GM19463 (cell line): ENCODE data around the gene SPIRE1.
"Not testable (repeated sequence)": the region's sequence is repeated elsewhere in the genome, so short reads cannot be mapped to it uniquely, and the experiment has no call there.

Source experiments
- ATAC-seq: cut with Tn5 transposase; IDR thresholded peaks from one replicate; pipeline ENCODE4 v1.9.1; 2021; ENCODE audit warnings: mild to moderate bottlenecking, moderate library complexity; ENCODE audit not compliant: unreplicated experiment

SPIRE1 gene

DNA sequence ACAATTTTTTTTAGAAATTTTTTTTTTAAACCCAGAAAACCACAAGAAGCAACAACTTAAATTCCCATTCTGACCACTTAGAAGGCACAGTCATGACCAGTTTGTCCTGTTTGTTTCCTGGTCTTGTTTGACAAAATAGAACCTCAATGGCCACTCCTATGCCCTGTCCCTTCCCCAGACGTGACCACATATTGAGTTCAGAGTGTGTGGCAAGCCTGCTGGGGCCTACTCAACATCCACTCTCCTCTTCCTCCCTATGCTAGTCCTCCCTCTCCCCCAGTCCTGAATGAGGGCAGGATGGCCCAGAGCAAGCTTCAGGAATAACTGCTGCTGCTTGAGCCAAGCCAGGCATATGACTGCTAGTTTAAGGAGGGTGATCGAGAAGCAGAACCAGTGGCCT lies 160.6 kb downstream of the SPIRE1 start:
- no peak for ATAC-seq

DNA sequence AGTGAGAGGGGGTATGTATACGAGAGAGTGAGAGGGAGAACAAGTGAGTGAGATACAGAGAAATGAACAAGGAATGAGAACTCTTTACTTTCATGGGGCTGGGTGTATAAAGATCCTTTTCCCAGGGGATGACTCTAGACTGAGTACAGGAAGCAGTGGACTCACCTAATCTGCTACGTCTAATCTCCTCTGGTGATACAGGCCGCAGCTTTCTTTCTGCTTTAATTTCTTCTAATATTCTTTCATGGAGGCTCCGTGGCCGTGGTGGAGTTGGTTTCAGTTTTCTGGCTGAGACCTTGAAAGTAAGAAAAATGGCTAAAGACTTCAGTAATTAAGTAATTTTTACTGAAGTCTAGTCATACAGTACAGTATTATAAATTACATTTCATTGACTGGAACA lies 165.0 kb downstream of the SPIRE1 start:
- ATAC-seq, result no peak

DNA sequence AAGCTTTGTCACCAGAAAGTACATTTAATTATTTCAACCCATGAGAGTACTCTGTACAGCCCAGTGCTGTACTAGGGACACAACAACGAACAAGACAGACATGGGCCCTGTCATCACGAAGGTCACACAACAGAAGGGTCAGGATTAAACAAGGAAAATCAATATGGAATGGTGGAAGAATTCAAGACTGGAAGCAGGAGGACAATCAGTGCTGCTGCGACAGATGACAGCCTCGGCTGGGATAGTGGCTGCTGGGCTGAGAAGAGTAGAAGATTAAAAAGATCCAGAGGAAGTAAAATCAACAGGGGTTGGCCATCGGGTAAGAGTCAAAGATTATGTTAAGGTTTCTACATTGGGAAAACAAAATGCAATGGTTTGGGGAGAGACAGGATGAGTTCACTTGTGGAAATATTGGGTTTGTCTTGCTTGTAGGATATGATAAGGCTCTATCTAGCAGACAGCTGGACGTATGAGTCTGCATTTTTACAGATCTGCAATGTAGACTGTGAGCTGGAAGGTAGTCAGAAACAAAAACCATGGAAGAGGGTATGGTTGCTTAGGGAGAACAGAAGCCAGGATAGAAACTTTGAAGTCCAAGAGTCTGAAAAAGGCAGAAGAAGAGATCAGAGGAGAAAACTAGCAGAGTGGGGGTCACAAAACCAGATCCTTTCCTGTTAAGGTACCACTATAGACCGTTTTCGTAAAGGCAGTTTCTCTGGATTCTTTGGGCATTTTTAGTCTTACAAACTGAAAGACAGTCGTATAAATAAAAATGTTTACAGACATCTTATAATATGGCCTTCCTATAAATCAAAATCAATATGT lies 166.1 kb downstream of the SPIRE1 start:
- ATAC-seq, result no peak

DNA sequence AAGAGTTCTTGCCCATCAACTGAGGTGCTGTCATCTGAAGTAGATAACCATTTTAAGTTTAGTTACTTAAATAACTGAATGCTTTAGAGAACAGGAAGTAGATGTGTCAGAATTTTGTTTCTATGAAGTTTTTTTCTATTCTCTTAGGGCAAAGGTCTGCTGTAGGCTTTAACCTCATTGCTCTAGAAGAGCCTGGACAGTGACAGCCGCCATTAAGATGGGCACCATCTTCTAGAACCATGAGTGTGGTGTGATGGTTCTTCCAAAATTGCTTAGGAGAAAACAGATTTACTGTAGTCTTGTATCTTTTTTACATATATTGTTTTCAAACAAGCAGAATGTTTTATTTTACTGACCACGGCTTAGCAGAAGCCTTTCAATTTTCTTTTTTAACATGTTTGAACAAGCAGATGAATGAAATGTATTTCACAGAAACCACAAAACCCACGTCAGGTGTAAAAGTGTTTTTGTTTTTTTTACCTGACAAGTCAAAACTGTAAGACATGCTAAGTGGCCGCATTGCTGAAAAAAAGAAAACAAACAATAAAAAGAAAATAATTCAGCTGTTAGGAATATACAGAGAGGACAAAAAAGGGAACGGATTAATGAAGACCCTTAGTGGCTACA lies 172.3 kb downstream of the SPIRE1 start:
- ATAC-seq, result no peak

DNA sequence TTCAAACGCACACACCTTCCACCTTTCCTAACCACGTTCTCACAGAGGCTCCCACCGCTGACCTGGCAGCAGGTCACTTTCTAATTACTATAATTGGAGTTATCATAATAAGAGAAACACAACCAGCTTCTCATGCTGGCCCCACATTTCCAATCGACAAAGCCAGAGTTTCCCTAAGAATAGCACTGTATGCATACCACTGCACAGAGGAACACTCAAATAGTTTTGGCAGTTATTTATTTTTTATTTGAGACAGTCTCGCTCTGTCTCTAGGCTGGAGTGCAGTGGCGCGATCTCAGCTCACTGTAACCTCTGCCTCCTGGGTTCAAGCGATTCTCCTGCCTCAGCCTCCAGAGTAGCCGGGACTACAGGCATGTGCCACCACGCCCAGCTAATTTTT lies 176.0 kb downstream of the SPIRE1 start:
- not testable (repeated sequence) for ATAC-seq

DNA sequence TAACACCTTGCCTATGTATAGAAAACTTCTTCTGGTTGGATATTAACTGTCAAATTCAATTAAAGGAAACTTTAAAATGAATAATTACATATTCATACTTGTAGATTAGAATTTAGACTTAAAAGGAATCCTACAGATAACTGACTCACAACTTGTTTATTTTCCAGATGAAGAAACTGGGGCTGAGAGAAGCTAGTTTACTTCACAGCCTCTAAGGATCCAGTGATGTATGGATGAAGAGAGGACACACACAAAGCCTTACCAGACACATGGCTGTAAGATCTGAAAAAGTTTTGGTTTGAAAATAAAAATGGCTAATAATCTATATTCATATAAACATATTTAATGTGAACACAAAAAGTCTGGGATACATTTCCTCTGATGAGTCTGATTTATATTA lies 177.9 kb downstream of the SPIRE1 start:
- no peak for ATAC-seq

DNA sequence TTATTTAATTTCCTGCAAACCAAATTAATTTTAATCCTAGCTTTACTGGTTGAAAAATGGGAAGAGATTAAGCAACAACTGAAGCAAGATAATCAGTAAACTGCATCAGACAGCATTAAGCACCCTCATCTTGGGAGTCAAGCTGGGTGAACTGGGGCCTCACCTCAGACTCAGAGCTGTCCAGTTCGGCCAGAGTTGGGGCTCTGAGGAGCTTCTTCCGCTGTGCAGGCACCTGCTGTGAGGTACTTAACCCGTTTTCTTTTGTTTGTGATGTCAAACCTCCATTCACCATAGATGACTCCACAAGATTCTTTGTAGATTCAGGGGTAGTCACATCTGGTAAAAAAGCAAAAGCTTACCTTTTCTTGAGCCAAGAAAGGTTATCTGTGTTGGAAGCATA lies 178.4 kb downstream of the SPIRE1 start:
- ATAC-seq, result no peak

DNA sequence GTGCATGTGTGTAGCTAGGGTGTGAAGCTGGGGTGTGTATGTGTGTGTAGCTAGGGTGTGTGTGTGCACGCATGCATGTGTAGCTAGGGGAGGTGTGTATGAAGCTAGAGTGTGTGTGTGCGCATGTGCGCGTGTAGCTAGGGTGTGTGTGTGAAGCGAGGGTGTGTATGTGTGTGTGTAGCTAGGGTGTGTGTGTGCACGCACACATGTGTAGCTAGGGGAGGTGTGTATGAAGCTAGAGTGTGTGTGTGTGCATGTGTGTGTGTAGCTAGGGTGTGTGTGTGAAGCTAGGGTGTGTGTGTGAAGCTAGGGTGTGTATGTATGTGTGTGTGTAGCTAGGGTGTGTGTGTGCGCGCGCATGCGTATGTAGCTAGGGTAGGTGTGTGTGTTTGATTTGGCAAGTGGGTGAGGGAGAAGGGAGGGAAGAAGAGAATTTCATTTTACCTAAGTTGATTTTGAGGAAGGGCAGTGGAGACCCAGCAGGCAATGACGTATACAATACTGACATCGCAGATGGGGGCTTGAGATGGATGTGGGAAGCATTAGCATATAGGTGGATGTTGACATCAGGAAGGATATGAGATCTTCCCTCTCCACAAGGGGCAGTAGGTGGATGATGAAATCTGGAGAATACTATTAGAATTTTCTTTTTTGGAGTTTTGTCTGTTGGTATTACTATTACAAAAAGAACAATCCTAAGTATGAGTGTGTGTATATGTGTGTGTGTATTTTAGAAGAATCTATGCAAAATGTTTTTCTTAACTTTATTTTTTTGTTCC lies 179.4 kb downstream of the SPIRE1 start:
- no peak for ATAC-seq

DNA sequence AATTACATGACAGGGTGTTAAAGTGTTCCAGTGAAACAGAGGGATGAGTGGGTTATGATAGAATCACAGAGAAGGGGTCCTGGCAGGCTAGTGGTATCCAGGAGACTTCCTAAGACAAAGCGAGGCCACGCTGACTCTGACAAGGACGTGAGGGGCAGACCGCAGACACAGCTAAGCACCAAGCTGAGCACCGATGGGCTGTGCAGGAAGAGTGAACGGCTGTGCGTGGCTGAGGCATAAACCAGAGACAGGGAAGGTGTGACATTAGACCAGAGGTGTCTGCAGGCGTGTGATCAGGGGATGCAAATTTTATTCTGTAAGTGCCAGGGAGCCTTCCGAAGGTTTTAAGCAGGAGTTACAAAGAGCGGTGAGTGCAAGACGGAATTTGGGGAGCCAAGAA lies 180.3 kb downstream of the SPIRE1 start:
- ATAC-seq, result no peak

DNA sequence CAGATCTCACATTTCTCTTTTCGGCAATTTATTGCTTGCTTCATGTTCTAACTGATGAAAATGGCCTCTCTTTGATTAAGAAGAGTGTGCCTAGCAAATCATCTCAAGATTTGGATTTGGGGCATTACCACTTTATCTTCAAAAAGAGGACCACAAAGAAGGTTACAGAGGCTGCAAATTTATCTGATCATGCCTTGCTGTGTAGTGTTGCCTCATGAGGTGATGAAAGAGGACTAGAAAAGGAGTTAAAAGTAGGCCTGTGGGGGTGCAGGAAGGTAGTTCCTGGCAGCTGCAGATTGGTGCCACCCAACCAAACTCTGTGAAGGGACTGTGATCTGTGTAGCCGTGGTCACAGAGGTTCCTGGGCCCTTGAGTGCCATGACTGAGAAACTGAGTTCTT lies 181.0 kb downstream of the SPIRE1 start:
- no peak for ATAC-seq

DNA sequence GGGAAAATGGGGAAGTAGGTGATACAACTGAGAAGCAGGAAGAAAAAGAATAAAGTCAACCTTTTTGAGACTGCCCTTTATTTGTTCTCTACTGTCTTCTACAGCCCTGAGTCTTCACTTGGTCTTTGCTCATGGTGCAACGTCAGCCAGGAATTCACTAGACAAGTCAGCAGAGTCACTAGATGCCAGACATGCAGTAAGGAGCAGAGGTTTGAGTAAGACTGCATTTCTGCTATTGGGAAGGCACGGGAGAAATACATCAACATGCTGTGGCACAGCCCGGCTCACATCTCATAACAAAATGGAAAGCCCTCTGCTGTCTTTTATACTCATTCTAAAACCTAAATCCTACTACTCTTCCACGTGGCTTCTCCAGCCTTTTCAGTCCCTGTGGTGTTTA lies 183.0 kb downstream of the SPIRE1 start:
- ATAC-seq, result no peak

DNA sequence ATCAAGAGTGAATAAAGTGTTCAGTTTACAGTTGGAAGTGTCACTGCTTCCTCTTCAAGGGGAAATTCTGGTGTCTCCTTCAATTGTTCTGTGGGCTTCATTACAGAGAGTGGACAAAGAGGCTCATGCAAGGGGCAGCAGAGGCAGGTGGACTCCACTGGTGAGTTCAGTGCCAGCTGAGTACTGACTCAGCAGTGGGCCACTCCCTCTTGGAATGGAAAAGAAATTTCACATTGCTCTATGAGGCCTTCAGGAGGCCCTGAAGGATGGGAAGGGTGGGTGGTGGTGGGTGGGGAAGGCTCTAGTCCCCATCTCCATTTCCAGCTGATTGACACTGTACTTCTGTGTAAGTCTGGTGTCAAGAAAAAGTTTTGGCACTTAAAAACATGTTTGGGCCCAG lies 183.8 kb downstream of the SPIRE1 start:
- no peak for ATAC-seq

DNA sequence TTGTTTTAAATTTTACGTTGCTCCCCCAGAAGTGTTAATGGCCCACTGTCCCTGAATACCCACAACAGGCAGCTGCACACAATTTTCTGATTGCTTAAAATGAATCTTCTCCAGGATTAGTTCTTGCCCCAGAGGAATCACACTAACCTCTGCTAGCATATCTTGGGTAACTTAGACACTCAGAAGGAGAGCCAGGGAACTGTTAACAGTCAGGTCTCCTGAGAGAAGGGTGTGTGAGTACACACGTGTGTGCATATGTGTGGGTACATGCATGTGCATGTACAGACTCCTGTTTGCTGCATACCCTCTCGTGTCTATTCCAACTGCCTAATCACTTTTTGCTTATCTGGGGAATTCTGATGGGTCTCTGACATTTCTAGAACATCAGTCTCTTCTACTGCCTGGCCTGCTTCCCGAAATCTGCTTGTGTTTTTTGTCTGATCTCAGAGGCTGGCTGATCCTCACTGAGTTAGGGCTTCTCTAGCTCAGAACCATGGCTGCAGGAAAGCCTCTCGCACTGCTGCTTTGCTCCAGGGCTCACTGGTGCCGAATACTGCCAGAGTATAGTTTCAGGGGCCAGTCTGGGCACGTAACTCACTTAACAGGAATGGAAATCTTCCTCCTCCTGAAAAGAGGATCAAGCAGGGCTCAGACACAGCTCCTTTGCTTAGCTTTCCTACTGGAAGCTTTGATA lies 187.4 kb downstream of the SPIRE1 start:
- no peak for ATAC-seq

DNA sequence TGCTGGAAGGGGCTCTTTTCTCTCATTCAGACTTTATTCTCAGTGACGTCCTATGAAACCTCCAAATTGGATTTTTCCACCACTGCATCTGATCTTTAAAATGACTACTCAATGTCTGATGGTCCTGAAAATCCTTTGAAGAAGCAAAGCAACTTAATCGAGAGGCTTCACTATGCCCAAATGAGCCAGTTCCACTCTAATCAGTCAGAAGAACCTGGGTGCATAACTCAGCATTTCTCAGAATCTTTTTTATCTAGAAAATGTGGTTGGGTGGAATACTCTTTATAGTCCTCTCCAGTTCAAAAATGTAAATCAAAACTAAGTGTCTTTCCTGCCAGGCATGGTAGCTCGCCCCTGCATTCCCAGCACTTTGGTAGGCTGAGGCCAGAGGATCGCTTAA lies 189.5 kb downstream of the SPIRE1 start:
- ATAC-seq, result no peak

DNA sequence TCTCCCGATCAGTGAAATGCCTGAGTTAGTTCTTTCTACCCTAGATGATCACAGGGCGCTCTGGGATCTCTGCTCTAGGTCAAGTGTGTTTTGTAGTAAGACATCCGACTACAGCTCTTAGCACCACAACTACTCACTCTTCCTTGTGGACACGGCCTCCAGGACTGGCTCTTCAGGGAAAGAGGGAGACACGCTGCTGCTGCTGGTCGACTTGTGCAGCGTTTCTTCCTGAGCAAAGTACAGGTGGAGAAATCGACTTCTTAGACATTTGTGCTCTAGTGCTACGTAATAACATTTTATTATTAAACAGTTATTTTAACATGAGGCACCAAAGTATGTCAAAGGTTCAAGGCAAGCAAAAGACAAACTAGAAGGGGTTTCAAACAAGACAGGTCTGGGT lies 193.2 kb downstream of the SPIRE1 start:
- no peak for ATAC-seq

DNA sequence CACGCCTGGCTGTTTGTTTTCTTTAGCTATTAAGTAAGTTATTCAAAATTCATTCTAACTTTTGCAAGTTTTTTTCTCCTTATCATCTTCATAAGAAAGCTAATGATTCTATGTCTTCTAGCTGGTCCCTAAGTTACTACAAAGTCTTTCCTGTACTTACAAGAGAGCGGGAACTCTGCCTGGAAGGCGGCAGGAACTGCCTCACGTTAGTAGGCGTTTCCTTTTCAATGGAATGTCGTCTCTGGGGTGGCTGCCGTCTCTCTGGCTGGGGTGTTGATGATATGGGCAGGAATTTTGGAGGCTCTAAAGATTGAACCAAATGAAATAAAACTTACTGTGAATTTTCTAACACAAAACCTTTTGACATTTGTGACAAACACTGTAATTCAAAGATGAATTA lies 194.7 kb downstream of the SPIRE1 start:
- ATAC-seq, result no peak

DNA sequence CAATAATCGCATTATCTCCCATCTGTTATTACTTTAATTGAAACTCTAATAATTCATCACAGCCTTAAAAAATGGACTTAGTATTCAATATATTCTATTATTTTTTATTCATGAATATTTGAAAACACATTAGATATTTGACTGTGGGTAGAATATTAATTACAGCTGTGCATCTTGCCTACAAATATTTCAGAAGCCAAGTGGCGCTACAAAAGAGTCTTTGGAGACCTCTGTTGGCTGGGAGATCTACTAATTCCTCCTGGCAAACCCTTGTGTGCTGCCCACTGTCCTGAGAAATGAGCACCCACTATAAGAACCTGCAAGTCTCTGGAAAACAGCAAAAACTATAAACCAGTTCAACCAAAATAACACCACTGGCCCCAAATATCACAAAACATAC lies 195.7 kb downstream of the SPIRE1 start:
- no peak for ATAC-seq

DNA sequence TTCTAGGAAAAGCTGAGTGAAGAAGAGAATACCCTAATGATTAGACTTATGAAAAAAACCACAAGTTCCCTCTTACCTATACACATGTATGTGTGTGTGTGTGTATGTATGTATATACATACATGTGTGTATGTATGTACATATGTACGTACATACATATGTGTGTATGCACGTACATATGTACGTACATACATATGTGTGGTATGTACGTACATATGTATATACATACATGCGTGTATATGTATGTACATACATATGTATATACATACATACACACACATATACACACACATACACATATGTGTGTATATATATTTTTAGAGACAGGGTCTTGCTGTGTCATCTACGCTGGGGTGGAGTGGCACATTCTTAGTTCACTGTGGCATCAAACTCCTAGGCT lies 196.6 kb downstream of the SPIRE1 start:
- no peak for ATAC-seq

DNA sequence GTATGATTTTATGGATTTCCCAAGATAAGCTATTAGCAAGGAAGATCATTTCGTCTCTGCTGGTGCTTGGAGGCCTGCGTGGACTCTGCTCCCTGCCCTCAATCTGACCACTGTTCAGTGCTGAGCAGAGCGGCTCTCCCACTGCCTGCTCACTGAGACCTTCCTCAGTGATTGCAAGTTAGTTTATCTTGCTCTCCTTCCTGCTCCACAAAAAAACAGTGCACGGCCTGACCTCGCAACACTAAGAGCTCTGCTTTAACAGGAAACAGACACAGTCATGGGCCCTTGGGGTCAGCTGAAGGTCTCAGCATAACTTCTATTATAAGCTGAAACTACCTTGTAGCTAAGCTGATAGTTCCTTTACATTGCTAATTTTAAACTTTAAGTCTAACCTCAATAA lies 197.0 kb downstream of the SPIRE1 start:
- ATAC-seq, result no peak

DNA sequence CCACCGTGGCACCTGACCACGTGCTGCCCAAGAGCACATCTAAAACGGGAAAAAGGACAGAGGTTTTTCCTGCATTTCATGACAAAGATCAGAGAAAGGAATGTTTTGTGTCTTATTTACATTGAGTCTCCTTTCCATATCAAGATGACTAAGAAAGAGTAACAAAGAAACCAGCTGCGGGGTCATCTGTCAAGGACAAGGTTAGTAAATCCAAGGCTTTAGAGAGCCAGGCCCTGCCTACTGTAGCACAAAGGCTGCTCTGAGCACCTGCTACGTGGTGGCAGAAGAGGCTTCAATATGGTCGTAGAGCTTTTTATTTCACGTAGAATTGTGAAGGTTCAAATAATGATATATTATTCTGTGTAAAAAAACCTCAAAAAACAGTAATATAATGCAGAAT lies 199.1 kb downstream of the SPIRE1 start:
- ATAC-seq, result no peak

DNA sequence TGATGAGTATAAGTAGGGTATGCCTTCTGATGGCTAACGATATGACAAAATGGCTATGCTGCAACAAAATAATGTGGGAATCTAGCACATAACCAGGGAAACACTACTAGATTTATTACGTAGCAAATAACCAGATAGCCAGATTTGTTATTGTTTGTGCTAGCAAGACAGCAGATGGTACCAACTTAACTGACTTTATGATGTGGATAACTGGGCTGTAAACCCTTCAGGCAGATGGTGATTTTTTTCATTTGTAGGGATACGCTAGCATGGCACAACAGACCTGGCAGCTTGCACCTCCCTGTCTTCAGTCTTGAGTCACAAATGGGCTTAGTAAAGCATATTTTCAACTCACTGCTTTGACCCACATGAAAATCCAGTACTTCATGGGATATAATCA lies 201.5 kb downstream of the SPIRE1 start:
- no peak for ATAC-seq
